GM20431 (cell line): ENCODE results near the gene PDE11A.
"Not testable (repeated sequence)": the region's sequence is repeated elsewhere in the genome, so short reads cannot be mapped to it uniquely, and the experiment has no call there.

Source experiments
- in situ Hi-C: fragments of 300-500 bp; cut with MseI, MboI; formaldehyde crosslinking; loops from one replicate; pipeline ENCODE4 v1.15.0; 2020; ENCODE audit warnings: low sequenced_read_pairs; ENCODE audit not compliant: unreplicated experiment

PDE11A gene

GRCh38 chr2:178075006-178075326 is 2.4 kb upstream of the PDE11A start:
- in situ Hi-C loops: no loop called here

- in situ Hi-C loops: no loop called here
Observed at GRCh38 chr2:178074123-178075005, 1.8 kb upstream of the PDE11A start.

GRCh38 chr2:178072000-178072382 is 586 bp downstream of the PDE11A start:
- in situ Hi-C loops: no loop called here

- in situ Hi-C loops: no loop called here
Observed at GRCh38 chr2:178070824-178071223, 1.8 kb downstream of the PDE11A start.

GRCh38 chr2:178069551-178069950 is 3.0 kb downstream of the PDE11A start:
- in situ Hi-C loops: no loop called here

- in situ Hi-C loops: no loop called here
Observed at GRCh38 chr2:178068823-178069454, 3.6 kb downstream of the PDE11A start.

GRCh38 chr2:178066890-178067669 is 5.5 kb downstream of the PDE11A start:
- in situ Hi-C loops: no loop called here

- in situ Hi-C loops: no loop called here
Observed at GRCh38 chr2:178066324-178066723, 6.3 kb downstream of the PDE11A start.

GRCh38 chr2:178059681-178060080 is 12.9 kb downstream of the PDE11A start:
- in situ Hi-C loops: no loop called here

GRCh38 chr2:178059111-178059510 is 13.5 kb downstream of the PDE11A start:
- in situ Hi-C loops: no loop called here

- in situ Hi-C loops: no loop called here
Observed at GRCh38 chr2:178057179-178057680, 15.3 kb downstream of the PDE11A start.

- in situ Hi-C loops: no loop called here
Observed at GRCh38 chr2:178056345-178056744, 16.2 kb downstream of the PDE11A start.

GRCh38 chr2:178051257-178051656 is 21.3 kb downstream of the PDE11A start:
- in situ Hi-C loops: not testable (repeated sequence)

- in situ Hi-C loops: no loop called here
Observed at GRCh38 chr2:178047391-178047790, 25.2 kb downstream of the PDE11A start.

- in situ Hi-C loops: no loop called here
Observed at GRCh38 chr2:178044836-178045235, 27.7 kb downstream of the PDE11A start.

- in situ Hi-C loops: no loop called here
Observed at GRCh38 chr2:178043266-178043665, 29.3 kb downstream of the PDE11A start.

GRCh38 chr2:178033583-178033982 is 39.0 kb downstream of the PDE11A start:
- in situ Hi-C loops: not testable (repeated sequence)

- in situ Hi-C loops: no loop called here
Observed at GRCh38 chr2:178029342-178029741, 43.2 kb downstream of the PDE11A start.

- in situ Hi-C loops: no loop called here
Observed at GRCh38 chr2:178025551-178026185, 46.9 kb downstream of the PDE11A start.

GRCh38 chr2:178018141-178018540 is 54.4 kb downstream of the PDE11A start:
- in situ Hi-C loops: no loop called here
